Retinal pigment epithelial cell (primary cell): ENCODE measurements around the gene RALGAPA2.

Experiments
- DNase-seq: peaks from one replicate; pipeline ENCODE4 v3.0.0-alpha.2; 2010; ENCODE audit warnings: low read depth
- H3K4me3 ChIP-seq: 2 replicates; pipeline ENCODE4 v1.5.1; 2011; ENCODE audit warnings: mild to moderate bottlenecking, low read length, control low read depth, moderate library complexity
- TF ChIP-seq, protein P1 (sequence below): conservative IDR thresholded peaks from 2 replicates; pipeline ENCODE4 v1.5.1; 2011; ENCODE audit warnings: low read depth, low read length, control low read depth, inconsistent platforms

RALGAPA2 gene

DNA sequence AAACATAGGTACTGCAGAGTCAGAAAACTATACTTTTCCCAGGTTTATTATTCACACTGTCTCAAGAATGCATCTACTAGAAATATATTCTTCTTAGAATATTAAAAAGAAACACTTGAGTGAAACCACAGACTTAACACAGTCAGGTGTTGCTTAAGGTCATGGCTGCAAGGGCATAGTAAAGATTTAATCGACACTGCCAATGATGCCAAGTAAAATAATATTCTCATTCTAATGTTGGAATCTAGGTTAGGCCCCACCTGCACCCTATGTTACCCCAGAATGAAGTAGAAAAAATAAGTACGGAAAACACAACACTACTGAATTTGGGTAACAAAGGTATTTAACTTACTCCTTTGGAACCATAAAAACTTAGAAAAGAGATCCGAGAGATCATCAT is 155.0 kb downstream of the RALGAPA2 start:
- no peak overlapping the region for H3K4me3 ChIP-seq
- no peak for DNase-seq
- TF ChIP-seq, protein P1, sequence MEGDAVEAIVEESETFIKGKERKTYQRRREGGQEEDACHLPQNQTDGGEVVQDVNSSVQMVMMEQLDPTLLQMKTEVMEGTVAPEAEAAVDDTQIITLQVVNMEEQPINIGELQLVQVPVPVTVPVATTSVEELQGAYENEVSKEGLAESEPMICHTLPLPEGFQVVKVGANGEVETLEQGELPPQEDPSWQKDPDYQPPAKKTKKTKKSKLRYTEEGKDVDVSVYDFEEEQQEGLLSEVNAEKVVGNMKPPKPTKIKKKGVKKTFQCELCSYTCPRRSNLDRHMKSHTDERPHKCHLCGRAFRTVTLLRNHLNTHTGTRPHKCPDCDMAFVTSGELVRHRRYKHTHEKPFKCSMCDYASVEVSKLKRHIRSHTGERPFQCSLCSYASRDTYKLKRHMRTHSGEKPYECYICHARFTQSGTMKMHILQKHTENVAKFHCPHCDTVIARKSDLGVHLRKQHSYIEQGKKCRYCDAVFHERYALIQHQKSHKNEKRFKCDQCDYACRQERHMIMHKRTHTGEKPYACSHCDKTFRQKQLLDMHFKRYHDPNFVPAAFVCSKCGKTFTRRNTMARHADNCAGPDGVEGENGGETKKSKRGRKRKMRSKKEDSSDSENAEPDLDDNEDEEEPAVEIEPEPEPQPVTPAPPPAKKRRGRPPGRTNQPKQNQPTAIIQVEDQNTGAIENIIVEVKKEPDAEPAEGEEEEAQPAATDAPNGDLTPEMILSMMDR = no peak

DNA sequence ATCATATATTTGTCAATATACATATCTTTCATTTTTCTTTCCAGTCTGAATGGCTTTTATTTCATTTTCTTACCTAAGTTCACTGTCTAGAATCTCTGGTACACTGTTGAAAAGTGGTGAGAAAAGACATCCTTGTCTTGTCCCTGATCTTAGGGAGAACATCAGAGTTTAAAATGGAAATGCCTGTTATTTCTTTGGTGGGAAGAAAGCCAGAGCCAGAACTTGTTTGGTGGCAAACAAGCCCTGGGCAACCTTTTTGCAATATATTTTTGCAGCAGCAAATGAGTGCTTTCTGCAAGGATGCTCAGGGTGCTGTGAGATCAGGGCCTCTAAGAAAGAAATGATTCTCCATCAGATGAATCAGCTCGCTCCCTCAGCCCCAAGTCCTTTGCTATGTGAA is 156.6 kb downstream of the RALGAPA2 start:
- TF ChIP-seq, protein P1 = no peak
- no peak overlapping the region for H3K4me3 ChIP-seq
- no peak for DNase-seq

DNA sequence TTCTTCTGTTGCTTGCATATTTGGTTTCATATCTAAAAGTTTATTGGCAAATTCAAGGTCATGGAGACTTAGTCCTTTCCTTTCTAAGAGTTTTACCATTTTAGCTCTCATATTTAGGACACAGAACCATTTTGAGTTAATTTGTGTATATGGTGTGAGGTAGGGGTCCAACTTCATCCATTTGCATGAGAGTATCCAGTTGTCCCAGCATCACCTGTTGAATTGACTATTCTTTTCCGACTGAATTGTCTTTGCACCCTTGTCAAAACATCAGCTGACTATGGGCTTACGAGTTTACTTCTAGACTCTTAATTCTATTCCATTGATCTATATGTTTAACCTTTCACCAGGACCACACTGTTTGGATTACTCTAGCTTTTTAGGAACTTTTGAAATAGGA is 157.5 kb downstream of the RALGAPA2 start:
- DNase-seq = no peak
- H3K4me3 ChIP-seq = no peak overlapping the region

DNA sequence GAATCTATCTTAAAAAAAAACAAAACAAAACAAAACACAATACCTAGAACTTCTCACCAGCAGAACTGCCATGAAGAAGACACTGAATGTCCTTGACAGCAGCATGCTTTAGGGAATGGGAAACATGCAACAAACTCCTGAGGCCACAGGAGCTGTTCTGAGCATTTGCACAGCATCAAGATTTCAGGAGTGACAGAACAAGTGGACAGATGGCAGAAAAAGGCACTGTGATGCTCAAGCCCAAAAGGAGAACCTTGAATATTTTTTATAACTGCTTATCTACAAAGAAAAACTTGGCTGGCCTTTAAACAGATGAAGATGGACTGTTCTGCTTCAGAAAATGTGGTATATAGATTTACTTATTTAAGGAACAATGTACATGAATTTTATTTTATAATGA is 158.9 kb downstream of the RALGAPA2 start:
- DNase-seq = no peak
- TF ChIP-seq, protein P1 = no peak
- no peak overlapping the region for H3K4me3 ChIP-seq

More for the DNA sequence above, 157.5 kb downstream of the RALGAPA2 start:
- TF ChIP-seq, protein P1 = no peak

DNA sequence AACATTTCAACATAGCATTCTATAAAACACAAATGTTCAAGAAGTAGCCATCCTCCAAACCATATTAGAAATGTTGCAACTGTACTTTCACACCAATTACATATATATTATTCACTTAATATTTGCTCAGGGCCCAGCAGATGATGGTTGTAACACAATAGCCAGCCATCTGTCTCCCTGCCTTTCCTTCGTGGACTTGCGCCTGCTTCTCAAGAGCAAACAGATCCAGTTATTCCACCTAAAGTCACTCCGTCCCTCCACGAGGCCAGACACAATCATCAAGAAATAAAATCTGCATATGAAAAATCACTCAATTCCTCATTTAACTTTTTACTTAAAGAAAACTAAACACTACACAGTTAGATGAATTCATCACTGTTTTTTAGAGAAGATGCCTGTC is 160.4 kb downstream of the RALGAPA2 start:
- H3K4me3 ChIP-seq = no peak overlapping the region
- TF ChIP-seq, protein P1 = no peak
- no peak for DNase-seq

DNA sequence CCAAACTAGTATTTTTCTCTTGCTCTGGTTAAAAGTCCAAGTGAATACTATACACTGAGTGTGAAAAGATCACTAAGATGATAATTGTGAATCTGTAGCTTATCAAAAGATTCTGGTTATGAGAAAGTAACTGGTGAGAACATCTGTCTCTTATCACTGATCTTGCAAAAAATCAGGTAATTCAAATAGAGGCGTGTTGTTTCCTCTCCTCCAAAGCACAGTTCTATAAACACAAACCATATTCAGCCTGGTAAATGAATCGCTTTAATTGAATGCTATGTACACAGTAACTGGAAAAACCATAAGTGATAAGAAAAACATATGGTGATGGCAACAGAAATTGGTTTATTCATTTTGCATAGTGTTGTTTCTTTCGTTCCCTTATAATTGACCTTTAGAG is 161.0 kb downstream of the RALGAPA2 start:
- DNase-seq = no peak
- H3K4me3 ChIP-seq = no peak overlapping the region
- TF ChIP-seq, protein P1 = no peak

DNA sequence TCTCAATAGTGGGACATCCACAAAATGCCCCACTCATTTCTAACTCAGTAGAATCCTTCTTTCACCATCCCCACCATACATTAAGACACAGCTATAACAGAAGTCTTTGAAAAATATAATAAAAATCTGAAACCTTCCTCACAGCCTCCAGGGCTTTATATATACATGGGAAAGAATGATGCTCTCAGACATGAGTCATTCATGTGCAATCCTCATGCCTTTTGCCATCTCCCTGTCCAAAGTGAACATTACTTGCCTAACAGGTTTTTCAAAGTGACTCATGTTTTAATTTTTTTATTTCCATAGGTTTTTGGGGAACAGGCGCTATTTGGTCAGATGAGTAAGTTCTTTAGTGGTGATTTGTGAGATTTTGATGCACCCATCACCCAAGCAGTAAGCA is 162.7 kb downstream of the RALGAPA2 start:
- TF ChIP-seq, protein P1 = no peak
- H3K4me3 ChIP-seq = no peak overlapping the region
- no peak for DNase-seq
